Measurements from ENCODE around the gene KCNH2. TPM values are rescaled to one million over a fixed set of nuclear protein-coding genes. Genes with fewer than 3 reads are reported as not detected.

Gene KCNH2
- total and polyA plus RNA-seq, 2 of the 13 experiments (the other 11 are each of a cell fraction or from before 2014, with no cell fraction given): 0.09 to 0.11 TPM

GRCh38 chr7:151017953-151018420 is 39.9 kb upstream of the KCNH2 start (continued):
- TF ChIP-seq TFE3 (CRISPR knock-in tag; IDR thresholded peaks at IDR 0.05) (no peak), POLR2G (IDR thresholded peaks at IDR 0.05; ENCODE audit: low read depth, low read length) (no peak), ZNF644 (CRISPR knock-in tag; IDR thresholded peaks at IDR 0.05; ENCODE audit: low read depth) (no peak), ZMAT5 (CRISPR knock-in tag; IDR thresholded peaks at IDR 0.05; ENCODE audit: borderline replicate concordance, low read depth) (no peak), SCMH1 (CRISPR knock-in tag; IDR thresholded peaks at IDR 0.05; ENCODE audit: borderline replicate concordance) (no peak), ZIK1 (CRISPR knock-in tag; IDR thresholded peaks at IDR 0.05; ENCODE audit: borderline replicate concordance, low read depth) (no peak), ZMAT3 (CRISPR knock-in tag; conservative IDR thresholded peaks at IDR 0.05) (no peak), NFE2L2 (IDR thresholded peaks at IDR 0.05; ENCODE audit: low read length) (no peak), PHF21A (CRISPR knock-in tag; IDR thresholded peaks at IDR 0.05) (no peak), GFI1 (CRISPR knock-in tag; IDR thresholded peaks at IDR 0.05; ENCODE audit: borderline replicate concordance) (no peak), ZNF350 (CRISPR knock-in tag; IDR thresholded peaks at IDR 0.05; ENCODE audit: borderline replicate concordance, low read depth) (peak; percentile 47; the same call in 1 of the 2 replicates), NFYC (CRISPR knock-in tag; IDR thresholded peaks at IDR 0.05) (no peak), HDAC6 (IDR thresholded peaks at IDR 0.05; ENCODE audit: low read depth, low read length) (no peak), TEF (CRISPR knock-in tag; IDR thresholded peaks at IDR 0.05) (no peak), TARDBP (CRISPR knock-in tag; IDR thresholded peaks at IDR 0.05) (no peak), SALL2 (CRISPR knock-in tag; IDR thresholded peaks at IDR 0.05) (no peak), NFKBIZ (CRISPR knock-in tag; IDR thresholded peaks at IDR 0.05) (no peak), ZNF841 (CRISPR knock-in tag; IDR thresholded peaks at IDR 0.05; ENCODE audit: borderline replicate concordance) (no peak), DNMT3B (CRISPR knock-in tag; conservative IDR thresholded peaks at IDR 0.05) (no peak), HOXA3 (CRISPR knock-in tag; IDR thresholded peaks at IDR 0.05) (no peak; the same call in 1 of the 2 replicates), GATAD2A (CRISPR knock-in tag; IDR thresholded peaks at IDR 0.05) (peak; percentile 57), ZNF709 (CRISPR knock-in tag; IDR thresholded peaks at IDR 0.05) (no peak), HMGA1 (CRISPR knock-in tag; conservative IDR thresholded peaks at IDR 0.05) (no peak), ZNF577 (CRISPR knock-in tag; IDR thresholded peaks at IDR 0.05; ENCODE audit: borderline replicate concordance, low read depth) (no peak), ZNF274 (CRISPR knock-in tag; IDR thresholded peaks at IDR 0.05) (0 out of 2 replicates have a peak, but pooled peaks have one; percentile 21), ZNF691 (CRISPR knock-in tag; IDR thresholded peaks at IDR 0.05; ENCODE audit: borderline replicate concordance, low read depth) (no peak), SKIL (CRISPR knock-in tag; IDR thresholded peaks at IDR 0.05; ENCODE audit: borderline replicate concordance) (no peak)

Measured in HepG2 (cell line).